ENCODE measurements around the gene BICDL2. TPM values are rescaled to one million over a fixed set of nuclear protein-coding genes. Genes with fewer than 3 reads are reported as not detected.

Gene BICDL2
- total and polyA plus RNA-seq, 2 donors from 2014 or later, result 2.9 to 12.1 TPM

GRCh38 chr16:3010510-3010909 is 26.2 kb downstream of the BICDL2 start:
- FAIRE-seq, result no peak
- no peak for TF ChIP-seq CTCF (IDR thresholded peaks at IDR 0.05; ENCODE audit: borderline replicate concordance, extremely low read depth, insufficient read depth)
- peaks cover 0 to 3% (median 0%) of the 10 kb centered on the region in 3 donors for H3K4me1 ChIP-seq (ENCODE audit: control insufficient read depth in 2 of 3, insufficient read depth in 2 of 3, low read depth in 1 of 3, low read length in 3 of 3)

DNA sequence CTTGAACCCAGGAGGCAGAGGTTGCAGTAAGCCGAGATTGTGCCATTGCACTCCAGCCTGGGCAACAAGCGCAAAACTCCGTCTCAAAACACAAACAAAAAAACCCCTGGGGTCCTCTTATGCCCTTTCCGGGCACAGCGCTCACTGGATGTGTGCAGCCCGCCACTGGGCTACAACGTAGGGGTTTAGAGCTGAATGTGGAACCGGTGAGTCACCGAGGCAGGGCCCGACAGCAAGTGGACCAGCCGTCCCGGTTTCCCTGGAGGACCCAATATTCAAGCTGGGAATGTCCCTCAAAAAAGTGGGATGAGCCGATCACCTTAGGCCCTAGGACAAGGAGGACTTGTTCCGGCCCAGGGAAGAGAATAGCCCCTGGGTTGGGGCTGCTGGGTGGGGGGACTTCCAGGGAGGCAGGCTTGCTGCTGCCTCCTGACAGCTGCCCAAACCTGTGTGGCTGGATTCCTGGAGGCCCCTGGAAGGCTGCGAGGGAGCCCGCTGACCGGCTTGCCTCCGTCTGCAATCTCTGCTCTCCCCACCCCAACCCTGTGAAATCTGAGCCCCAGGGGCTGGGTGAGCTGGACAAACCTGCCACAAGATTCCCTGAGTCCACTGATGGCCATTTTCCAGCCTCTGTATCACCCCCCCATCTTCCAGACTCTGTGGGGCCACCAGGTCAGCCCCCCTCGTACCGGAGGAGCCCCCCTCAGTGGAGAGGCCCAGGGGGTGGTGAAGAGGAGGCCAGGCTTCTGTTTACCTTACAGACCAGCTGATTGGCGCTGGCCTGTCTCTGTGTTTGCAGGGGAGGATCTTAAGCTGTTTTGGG is 27.0 kb downstream of the BICDL2 start:
- Histone ChIP-seq H3K9ac (ENCODE audit: low read length in 3 of 3) (peak overlapping the region in 1 of 3 donors; percentile 19), H3K27me3 (ENCODE audit: control insufficient read depth, insufficient read depth, low read length) (peaks cover 5% of the 10 kb centered on the region), H3K4me3 (ENCODE audit: low read length in 3 of 3) (no peak overlapping the region), H3K36me3 (ENCODE audit: control insufficient read depth in 2 of 3, insufficient read depth in 3 of 3, low read length in 3 of 3) (no peaks in the 10 kb centered on the region), H3K4me1 (ENCODE audit: control insufficient read depth in 2 of 3, insufficient read depth in 2 of 3, low read depth in 1 of 3, low read length in 3 of 3) (peaks cover 0 to 3% (median 0%) of the 10 kb centered on the region in 3 donors), H3K27ac (ENCODE audit: low read depth in 2 of 2, low read length in 2 of 2) (peak overlapping the region in 1 of 2 donors; percentile 74), H3K9me3 (ENCODE audit: control insufficient read depth in 2 of 3, insufficient read depth in 1 of 3, low read length in 3 of 3) (no peaks in the 10 kb centered on the region)
- FAIRE-seq, result no peak
- DNase-seq, result peak; percentile 88 to 95 (median 93)
- TF ChIP-seq CTCF (IDR thresholded peaks at IDR 0.05; ENCODE audit: borderline replicate concordance, extremely low read depth, insufficient read depth), result no peak
- intact Hi-C loops (cut with DNase I), result no loop called here

More at GRCh38 chr16:3010510-3010909, 26.2 kb downstream of the BICDL2 start:
- Histone ChIP-seq H3K9me3 (ENCODE audit: control insufficient read depth in 2 of 3, insufficient read depth in 1 of 3, low read length in 3 of 3) (no peaks in the 10 kb centered on the region), H3K27ac (ENCODE audit: low read depth in 2 of 2, low read length in 2 of 2) (peak overlapping the region in 1 of 2 donors; percentile 74), H3K36me3 (ENCODE audit: control insufficient read depth in 2 of 3, insufficient read depth in 3 of 3, low read length in 3 of 3) (no peaks in the 10 kb centered on the region), H3K27me3 (ENCODE audit: control insufficient read depth, insufficient read depth, low read length) (peaks cover 5% of the 10 kb centered on the region), H3K9ac (ENCODE audit: low read length in 3 of 3) (no peak overlapping the region), H3K4me3 (ENCODE audit: low read length in 3 of 3) (no peak overlapping the region)
- DNase-seq, result no peak
- intact Hi-C loops (cut with DNase I), result no loop called here

- intact Hi-C loops (cut with DNase I), result no loop called here
- no peak for FAIRE-seq
- TF ChIP-seq CTCF (IDR thresholded peaks at IDR 0.05; ENCODE audit: borderline replicate concordance, extremely low read depth, insufficient read depth), result no peak
- Histone ChIP-seq H3K27ac (ENCODE audit: low read depth in 2 of 2, low read length in 2 of 2) (no peak overlapping the region), H3K9ac (ENCODE audit: low read length in 3 of 3) (no peak overlapping the region), H3K27me3 (ENCODE audit: control insufficient read depth, insufficient read depth, low read length) (peaks cover 5% of the 10 kb centered on the region), H3K36me3 (ENCODE audit: control insufficient read depth in 2 of 3, insufficient read depth in 3 of 3, low read length in 3 of 3) (no peaks in the 10 kb centered on the region), H3K4me1 (ENCODE audit: control insufficient read depth in 2 of 3, insufficient read depth in 2 of 3, low read depth in 1 of 3, low read length in 3 of 3) (peaks cover 0 to 3% (median 0%) of the 10 kb centered on the region in 3 donors), H3K4me3 (ENCODE audit: low read length in 3 of 3) (no peak overlapping the region), H3K9me3 (ENCODE audit: control insufficient read depth in 2 of 3, insufficient read depth in 1 of 3, low read length in 3 of 3) (no peaks in the 10 kb centered on the region)
- DNase-seq, result no peak
Measured at GRCh38 chr16:3008690-3009037, 28.1 kb downstream of the BICDL2 start.

All from kidney (tissue), 14 donors.